HCT116 (cell line): ENCODE measurements around the gene OTOP1. TPM values are rescaled to one million over a fixed set of nuclear protein-coding genes. Genes with fewer than 3 reads are reported as not detected.
"Not testable (repeated sequence)": the region's sequence is repeated elsewhere in the genome, so short reads cannot be mapped to it uniquely, and the experiment has no call there.

ENCODE experiments used
- ATAC-seq: fragments of 200-7000 bp; cut with Tn5 transposase; 2 replicates; pipeline ENCODE4 v1.9.1; 2020; ENCODE audit warnings: mild to moderate bottlenecking, moderate library complexity
- BruUV-seq: library from RNA; stranded (reverse); fragments of 400-500 nt; replicated peaks from 2 replicates; lab custom pipeline; 2021; lab: Mats Ljungman, UMichigan
- CTCF ChIA-PET: fragments of 300-600 bp; sonication (Branson Sonifier 250); formaldehyde crosslinking; loops from one replicate; lab custom pipeline; 2021; ENCODE audit warnings: antibody characterized with exemption; lab: Charles Lee
- POLR2A ChIA-PET: fragments of 300-600, 350-600 bp; sonication (Branson Sonifier 250); formaldehyde crosslinking; loops from one replicate; lab custom pipeline; 2021; ENCODE audit warnings: antibody characterized with exemption; lab: Charles Lee
- RAD21 ChIA-PET, 2 experiments: fragments of 300-600 bp; sonication (Branson Sonifier 250); formaldehyde crosslinking; loops; one replicate each; lab custom pipeline; 2023; ENCODE audit warnings: low total read pairs in 2 of 2; ENCODE audit not compliant: uncharacterized antibody in 2 of 2, unreplicated experiment in 2 of 2, low non-redundant PET in 1 of 2; lab: Charles Lee
- DNase-seq: peaks from one replicate; pipeline ENCODE4 v3.0.0-alpha.2; 2010; ENCODE audit warnings: low read depth, low spot score
- H2AFZ ChIP-seq: fragments of 200-600 bp; shearing (Covaris generic), sonication (generic); 2 replicates; pipeline ENCODE4 v1.6.1; 2017; ENCODE audit warnings: low read depth, mixed run types, mixed read lengths, antibody characterized with exemption, low read length; ENCODE audit not compliant: poor library complexity, severe bottlenecking
- H3K27ac ChIP-seq: 2 replicates; pipeline ENCODE4 v1.5.1; 2012; ENCODE audit warnings: low read depth, low read length
- H3K27me3 ChIP-seq: fragments of 200-600 bp; sonication (generic); 2 replicates; pipeline ENCODE4 v1.6.1; 2016; ENCODE audit warnings: mixed run types, low read length, mixed read lengths; ENCODE audit not compliant: insufficient read depth
- H3K36me3 ChIP-seq, 2 experiments: fragments of 200-500 bp in 1 of 2; fragments of 200-600 bp in 1 of 2; sonication (Bioruptor generic) in 1 of 2; sonication (generic) in 1 of 2; 2 replicates each; pipeline versions ENCODE4 v1.5.1 to v1.6.1; 2014 to 2016; ENCODE audit warnings: low read length in 2 of 2, inconsistent platforms in 1 of 2, mixed read lengths in 1 of 2, mixed run types in 1 of 2; ENCODE audit not compliant: insufficient read depth in 2 of 2, control insufficient read depth in 1 of 2
- H3K4me1 ChIP-seq, 2 experiments: fragments of 200-600 bp in 1 of 2; sonication (generic) in 1 of 2; 2 replicates each; pipeline versions ENCODE4 v1.5.1 to v1.6.1; 2012 to 2017; ENCODE audit warnings: low read length in 2 of 2, inconsistent platforms in 1 of 2, mild to moderate bottlenecking in 1 of 2, mixed read lengths in 1 of 2, mixed run types in 1 of 2, moderate library complexity in 1 of 2; ENCODE audit not compliant: insufficient read depth in 2 of 2, control insufficient read depth in 1 of 2
- H3K4me2 ChIP-seq: fragments of 200-600 bp; sonication (generic); 2 replicates; pipeline ENCODE4 v1.6.1; 2017; ENCODE audit warnings: mixed run types, low read length, mixed read lengths
- H3K4me3 ChIP-seq, 2 experiments: fragments of 200-600 bp in 1 of 2; sonication (generic) in 1 of 2; replicated peaks in 1 of 2; 2 replicates each; pipeline ENCODE4 v1.5.1; 2011 to 2016; ENCODE audit warnings: low read length in 2 of 2, control low read depth in 1 of 2, low read depth in 1 of 2, mild to moderate bottlenecking in 1 of 2, mixed read lengths in 1 of 2, mixed run types in 1 of 2
- H3K79me2 ChIP-seq: fragments of 200-600 bp; sonication (generic); 2 replicates; pipeline ENCODE4 v1.6.1; 2017; ENCODE audit warnings: mild to moderate bottlenecking, mixed run types, low read length, moderate library complexity, mixed read lengths; ENCODE audit not compliant: insufficient read depth
- H3K9ac ChIP-seq: fragments of 200-600 bp; sonication (generic); 2 replicates; pipeline ENCODE4 v1.6.1; 2016; ENCODE audit warnings: low read length, mixed read lengths
- H3K9me2 ChIP-seq: fragments of 200-600 bp; sonication (generic), shearing (Covaris generic); 2 replicates; pipeline ENCODE4 v1.6.1; 2017; ENCODE audit warnings: mixed run types, mild to moderate bottlenecking, moderate library complexity; ENCODE audit not compliant: insufficient read depth
- H3K9me3 ChIP-seq, 2 experiments: fragments of 200-500 bp in 1 of 2; fragments of 200-600 bp in 1 of 2; sonication (Bioruptor generic) in 1 of 2; sonication (generic) in 1 of 2; 2 replicates each; pipeline ENCODE4 v1.6.1; 2014 to 2017; ENCODE audit warnings: low read length in 2 of 2, mixed read lengths in 2 of 2, inconsistent platforms in 1 of 2, low read depth in 1 of 2, mild to moderate bottlenecking in 1 of 2, mixed run types in 1 of 2, moderate library complexity in 1 of 2; ENCODE audit not compliant: control insufficient read depth in 1 of 2, insufficient read depth in 1 of 2
- H4K20me1 ChIP-seq: fragments of 200-600 bp; sonication (generic), shearing (Covaris generic); 2 replicates; pipeline ENCODE4 v1.6.1; 2017; ENCODE audit warnings: mixed run types, mild to moderate bottlenecking, moderate library complexity; ENCODE audit not compliant: insufficient read depth
- CBX3 ChIP-seq: IDR thresholded peaks from 2 replicates; pipeline ENCODE4 v1.6.1; 2012; ENCODE audit warnings: low read depth
- CEBPB ChIP-seq: IDR thresholded peaks from 2 replicates; pipeline ENCODE4 v1.6.1; 2012; ENCODE audit warnings: low read depth
- CTCF ChIP-seq, 3 experiments: fragments of 200-600 bp in 1 of 3; sonication (generic) in 1 of 3; IDR thresholded peaks in 2 of 3; conservative IDR thresholded peaks in 1 of 3; 2 replicates each; pipeline ENCODE4 v1.5.1; 2012 to 2017; ENCODE audit warnings: low read depth in 2 of 3, low read length in 2 of 3, antibody characterized with exemption in 1 of 3, borderline replicate concordance in 1 of 3, control low read depth in 1 of 3, mild to moderate bottlenecking in 1 of 3, mixed read lengths in 1 of 3, mixed run types in 1 of 3, moderate library complexity in 1 of 3; ENCODE audit not compliant: insufficient read depth in 1 of 3
- EGR1 ChIP-seq: IDR thresholded peaks from 2 replicates; pipeline ENCODE4 v1.6.1; 2012; ENCODE audit warnings: low read depth
- EZH2phosphoT487 ChIP-seq: fragments of 200-600 bp; IDR thresholded peaks from 2 replicates; pipeline ENCODE4 v1.6.1; 2018; ENCODE audit warnings: antibody characterized with exemption, borderline replicate concordance
- FOSL1 ChIP-seq: IDR thresholded peaks from 2 replicates; pipeline ENCODE4 v1.6.1; 2012; ENCODE audit warnings: low read depth
- JUND ChIP-seq: IDR thresholded peaks from 2 replicates; pipeline ENCODE4 v1.6.1; 2012
- POLR2A ChIP-seq: IDR thresholded peaks from 2 replicates; pipeline ENCODE4 v1.7.0; 2011; ENCODE audit warnings: borderline replicate concordance; ENCODE audit not compliant: insufficient read depth, insufficient read length; ENCODE audit errors: extremely low read depth
- RAD21 ChIP-seq: IDR thresholded peaks from 2 replicates; pipeline ENCODE4 v1.6.1; 2012; ENCODE audit warnings: low read depth, mild to moderate bottlenecking
- SIN3A ChIP-seq: IDR thresholded peaks from 2 replicates; pipeline ENCODE4 v1.6.1; 2012; ENCODE audit warnings: low read depth
- SRF ChIP-seq: IDR thresholded peaks from 2 replicates; pipeline ENCODE4 v1.6.1; 2012; ENCODE audit warnings: low read depth
- TCF7L2 ChIP-seq: IDR thresholded peaks from 2 replicates; pipeline ENCODE4 v1.7.0; 2011; ENCODE audit warnings: borderline replicate concordance, inconsistent platforms; ENCODE audit not compliant: insufficient read depth, insufficient read length; ENCODE audit errors: extremely low read depth
- YY1 ChIP-seq: IDR thresholded peaks from 2 replicates; pipeline ENCODE4 v1.6.1; 2011; ENCODE audit warnings: low read length, low read depth, moderate library complexity, mild to moderate bottlenecking; ENCODE audit not compliant: insufficient replicate concordance; ENCODE audit errors: extremely low read depth
- ZFX ChIP-seq: fragments of 450-650 bp; IDR thresholded peaks from 2 replicates; pipeline ENCODE4 v1.6.1; 2017
- ZNF274 ChIP-seq: fragments of 200-500 bp; sonication (Bioruptor generic); IDR thresholded peaks from 2 replicates; pipeline ENCODE4 v1.6.1; 2014; ENCODE audit warnings: mild to moderate bottlenecking, low read depth, low read length, inconsistent platforms
- intact Hi-C: fragments of 100-400 bp; cut with micrococcal nuclease; formaldehyde crosslinking; loops from 2 replicates; pipeline ENCODE4 v1.10.0; 2022
- total RNA-seq: library from RNA; stranded (reverse); gene quantifications from one replicate; pipeline ENCODE4 v1.2.1, GENCODE V29; 2021; ENCODE audit not compliant: unreplicated experiment
- TF ChIP-seq, protein P1 (sequence below): IDR thresholded peaks from 2 replicates; pipeline ENCODE4 v1.6.1; 2012

Gene OTOP1
- total RNA-seq, 1 experiment from 2014 or later, result not detected

DNA sequence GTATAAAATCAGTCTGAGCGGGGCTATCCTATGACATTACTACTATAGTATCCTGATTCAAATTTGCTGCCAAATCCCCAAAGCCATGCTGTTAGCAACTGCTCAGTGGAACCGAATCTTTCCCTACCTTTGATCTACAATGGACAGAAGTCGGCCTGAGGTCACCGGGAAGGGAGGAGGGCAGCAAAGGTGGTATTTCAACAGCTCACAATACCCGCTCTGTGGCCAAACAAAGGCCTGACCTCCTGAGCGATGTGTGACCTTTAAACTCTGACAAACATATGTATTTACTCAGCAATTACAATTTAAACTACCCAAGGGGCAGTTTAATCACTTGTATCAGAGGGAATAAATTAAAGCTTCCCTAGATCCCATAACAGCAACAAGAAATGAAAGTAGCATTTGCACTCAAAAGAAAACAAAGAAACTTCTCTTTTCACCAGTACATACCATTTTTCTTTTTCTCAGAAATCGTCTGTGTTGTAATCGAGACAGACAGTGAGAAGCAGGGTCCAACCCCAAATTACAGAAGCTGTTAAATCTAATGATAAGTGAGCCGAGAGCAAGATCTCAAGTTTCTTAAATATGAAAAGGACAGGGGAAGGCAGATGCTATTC is 32.9 kb upstream of the OTOP1 start (continued):
- no peak for TF ChIP-seq YY1
- TF ChIP-seq RAD21, result no peak
- no peak for TF ChIP-seq FOSL1
- TF ChIP-seq, all 23 proteins: peak for 0

DNA sequence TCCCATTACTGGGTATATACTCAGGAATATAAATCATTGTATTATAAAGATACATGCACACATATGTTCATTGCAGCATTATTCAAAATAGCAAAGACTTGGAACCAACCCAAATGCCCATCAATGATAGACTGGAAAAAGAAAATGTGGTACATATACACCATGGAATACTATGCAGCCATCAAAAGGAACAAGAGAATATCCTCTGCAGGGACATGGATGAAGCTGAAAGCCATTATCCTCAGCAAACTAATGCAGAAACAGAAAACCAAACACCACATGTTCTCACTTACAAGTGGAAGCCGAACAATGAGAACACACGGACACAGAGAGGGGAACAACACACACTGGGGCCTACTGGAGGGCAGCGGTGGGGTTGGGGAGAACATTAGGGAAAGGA is 31.0 kb upstream of the OTOP1 start:
- POLR2A ChIA-PET, DNase-seq, H3K27me3 ChIP-seq, RAD21 ChIA-PET, H3K9me2 ChIP-seq, H4K20me1 ChIP-seq, H3K9ac ChIP-seq, ATAC-seq, CTCF ChIA-PET, H3K4me1 ChIP-seq, H3K4me3 ChIP-seq, H2AFZ ChIP-seq, H3K27ac ChIP-seq, H3K36me3 ChIP-seq, H3K4me2 ChIP-seq, H3K79me2 ChIP-seq, BruUV-seq, H3K9me3 ChIP-seq: not testable (repeated sequence)
- intact Hi-C loops, result loop anchor here (10.0 kb wide), 1 partner anchor 1557 kb away; no protein-coding TSS in a partner anchor

- Histone ChIP-seq H3K27ac (no peak overlapping the region), H4K20me1 (no peaks in the 10 kb centered on the region), H3K4me2 (no peak overlapping the region), H3K36me3 (no peaks in the 10 kb centered on the region), H3K4me1 (peaks cover 0 to 4% of the 10 kb centered on the region in 2 experiments; a peak in 1 of 4 replicates), H3K4me3 (no peak overlapping the region), H3K79me2 (no peaks in the 10 kb centered on the region), H3K9ac (no peak overlapping the region), H2AFZ (no peak overlapping the region), H3K9me2 (no peaks in the 10 kb centered on the region), H3K9me3 (no peaks in the 10 kb centered on the region), H3K27me3 (no peaks in the 10 kb centered on the region)
- intact Hi-C loops, result loop anchor here (10.0 kb wide), 1 partner anchor 1558 kb away; no protein-coding TSS in a partner anchor
- ATAC-seq, result no peak
- RAD21 ChIA-PET, result no interaction called here
- TF ChIP-seq RAD21, result no peak
- no peak for TF ChIP-seq ZNF274
- no peak for TF ChIP-seq ZFX
- TF ChIP-seq CEBPB, result no peak
- no peak for TF ChIP-seq POLR2A
- no peak for TF ChIP-seq JUND
- TF ChIP-seq CBX3, result no peak
- no peak for TF ChIP-seq YY1
- TF ChIP-seq SRF, result no peak
- no peak for TF ChIP-seq EGR1
- no peak for TF ChIP-seq TCF7L2
- TF ChIP-seq SIN3A, result no peak
- no peak for TF ChIP-seq FOSL1
- no peak for TF ChIP-seq CTCF (IDR thresholded peaks at IDR 0.05 in 2 of 3, conservative IDR thresholded peaks at IDR 0.05 in 1 of 3; ENCODE audit: borderline replicate concordance in 1 of 3, insufficient read depth in 1 of 3, low read depth in 2 of 3, low read length in 2 of 3)
- TF ChIP-seq EZH2phosphoT487, result no peak
- TF ChIP-seq, protein P1, sequence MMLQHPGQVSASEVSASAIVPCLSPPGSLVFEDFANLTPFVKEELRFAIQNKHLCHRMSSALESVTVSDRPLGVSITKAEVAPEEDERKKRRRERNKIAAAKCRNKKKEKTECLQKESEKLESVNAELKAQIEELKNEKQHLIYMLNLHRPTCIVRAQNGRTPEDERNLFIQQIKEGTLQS, result no peak
- no peak for DNase-seq
- POLR2A ChIA-PET, result no interaction called here
- no TSS peak for BruUV-seq
- CTCF ChIA-PET, result no interaction called here
Observed at GRCh38 chr4:4256799-4257198, 30.1 kb upstream of the OTOP1 start.
